Upper lobe of left lung (tissue), 6 donors: Measurements from ENCODE around the gene THOC6. TPM values are rescaled to one million over a fixed set of nuclear protein-coding genes. Genes with fewer than 3 reads are reported as not detected.

Experiments used
- ATAC-seq, 2 donors: fragments of 200-7000 bp; cut with Tn5 transposase; one replicate each; pipeline ENCODE4 v1.9.1; 2022; ENCODE audit warnings: mild to moderate bottlenecking in 2 of 2, moderate library complexity in 2 of 2; ENCODE audit not compliant: low FRiP score in 2 of 2
- DNase-seq, 2 donors: peaks; one replicate each; pipeline ENCODE4 v3.0.0-alpha.2; 2019 to 2020
- H3K27ac ChIP-seq, 4 donors: fragments of 200-600 bp; sonication (generic); one replicate each; pipeline ENCODE4 v1.5.1; 2016 to 2019
- H3K27me3 ChIP-seq, 4 donors: fragments of 200-600 bp; sonication (generic); one replicate each; pipeline ENCODE4 v1.5.1; 2017 to 2019
- H3K36me3 ChIP-seq, 4 donors: fragments of 200-600 bp; sonication (generic); one replicate each; pipeline ENCODE4 v1.5.1; 2016 to 2019
- H3K4me1 ChIP-seq, 4 donors: fragments of 200-600 bp; sonication (generic); one replicate each; pipeline ENCODE4 v1.5.1; 2018 to 2019
- H3K4me3 ChIP-seq, 4 donors: fragments of 200-600 bp; sonication (generic); one replicate each; pipeline ENCODE4 v1.5.1; 2017 to 2019; ENCODE audit warnings: mild to moderate bottlenecking in 2 of 4, moderate library complexity in 1 of 4
- H3K9me3 ChIP-seq, 4 donors: fragments of 200-600 bp; sonication (generic); one replicate each; pipeline ENCODE4 v1.5.1; 2018 to 2019
- EP300 ChIP-seq, 4 donors: sonication (generic); formaldehyde crosslinking; IDR thresholded peaks; one replicate each; pipeline ENCODE4 v1.5.1; 2017; ENCODE audit warnings: antibody characterized with exemption in 4 of 4, control low read depth in 2 of 4
- POLR2A ChIP-seq, 4 donors: fragments of 450-650 bp; IDR thresholded peaks; one replicate each; pipeline ENCODE4 v1.5.1; 2016 to 2017; ENCODE audit warnings: antibody characterized with exemption in 4 of 4, mild to moderate bottlenecking in 2 of 4
- POLR2AphosphoS5 ChIP-seq, 2 donors: sonication (generic); formaldehyde crosslinking; IDR thresholded peaks; one replicate each; pipeline ENCODE4 v1.5.1; 2017; ENCODE audit warnings: antibody characterized with exemption in 2 of 2
- WGBS, 2 donors: methylation state at CpG; one replicate each; pipeline ENCODE4 v1.1.5; 2017 to 2018; 5-methylcytosine and 5-hydroxymethylcytosine counted together
- total RNA-seq, 6 donors: library from RNA; depleted of rRNA in 4 of 6; stranded (reverse); fragments of >200 nt in 4 of 6; gene quantifications; one replicate each; pipeline versions ENCODE4 v1.1.0 to v1.2.1, GENCODE V29; 2016 to 2021
- TF ChIP-seq, protein P1 (sequence below), 6 experiments: fragments of 450-650 bp in 4 of 6; fragments of 200-600 bp in 2 of 6; sonication (generic) in 2 of 6; IDR thresholded peaks; one replicate each; pipeline ENCODE4 v1.5.1; 2016 to 2019; ENCODE audit warnings: antibody characterized with exemption in 6 of 6
- donor health status: DM: no; HTN: no; CAD: no; lungs with moderate emphysema.
- donor health status: DM: no; HTN: yes; CAD: no; lungs with severe emphysema.

The THOC6 gene
- total RNA-seq, 6 donors from 2014 or later = 18.5 to 40.8 (median 33.1) TPM

DNA sequence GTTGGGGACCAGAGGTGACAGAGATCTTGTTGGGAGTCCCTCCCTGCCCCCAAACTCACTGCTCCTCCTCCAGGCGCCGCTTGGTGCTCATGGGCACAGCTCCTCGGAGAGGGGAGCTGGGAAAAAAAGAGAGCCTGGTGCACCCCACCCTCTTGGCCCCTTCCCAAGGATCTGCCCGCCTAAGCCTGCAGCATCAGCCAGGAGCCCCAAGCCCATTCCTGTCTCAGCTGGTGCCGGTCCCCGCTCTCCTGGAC is 493 bp upstream of the THOC6 start:
- Histone ChIP-seq H3K27ac (peak overlapping the region; percentile 94 to 97 (median 97)), H3K4me1 (peaks cover 43 to 74% (median 52%) of the 10 kb centered on the region in 4 donors), H3K36me3 (peaks cover 3 to 23% (median 20%) of the 10 kb centered on the region in 4 donors), H3K9me3 (no peaks in the 10 kb centered on the region), H3K27me3 (no peaks in the 10 kb centered on the region), H3K4me3 (peak overlapping the region; percentile 57 to 91 (median 69))
- TF ChIP-seq EP300 (IDR thresholded peaks at IDR 0.05) (no peak), POLR2A (IDR thresholded peaks at IDR 0.05) (no peak), POLR2AphosphoS5 (IDR thresholded peaks at IDR 0.05) (no peak)
- TF ChIP-seq, protein P1, sequence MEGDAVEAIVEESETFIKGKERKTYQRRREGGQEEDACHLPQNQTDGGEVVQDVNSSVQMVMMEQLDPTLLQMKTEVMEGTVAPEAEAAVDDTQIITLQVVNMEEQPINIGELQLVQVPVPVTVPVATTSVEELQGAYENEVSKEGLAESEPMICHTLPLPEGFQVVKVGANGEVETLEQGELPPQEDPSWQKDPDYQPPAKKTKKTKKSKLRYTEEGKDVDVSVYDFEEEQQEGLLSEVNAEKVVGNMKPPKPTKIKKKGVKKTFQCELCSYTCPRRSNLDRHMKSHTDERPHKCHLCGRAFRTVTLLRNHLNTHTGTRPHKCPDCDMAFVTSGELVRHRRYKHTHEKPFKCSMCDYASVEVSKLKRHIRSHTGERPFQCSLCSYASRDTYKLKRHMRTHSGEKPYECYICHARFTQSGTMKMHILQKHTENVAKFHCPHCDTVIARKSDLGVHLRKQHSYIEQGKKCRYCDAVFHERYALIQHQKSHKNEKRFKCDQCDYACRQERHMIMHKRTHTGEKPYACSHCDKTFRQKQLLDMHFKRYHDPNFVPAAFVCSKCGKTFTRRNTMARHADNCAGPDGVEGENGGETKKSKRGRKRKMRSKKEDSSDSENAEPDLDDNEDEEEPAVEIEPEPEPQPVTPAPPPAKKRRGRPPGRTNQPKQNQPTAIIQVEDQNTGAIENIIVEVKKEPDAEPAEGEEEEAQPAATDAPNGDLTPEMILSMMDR (IDR thresholded peaks at IDR 0.05) = no peak
- 34 to 80% methylated on average over 2 to 6 of the region's 6 CpGs for WGBS, 2 donors
- ATAC-seq (peak in 1 of 2 donors; percentile 0), DNase-seq (no peak)

DNA sequence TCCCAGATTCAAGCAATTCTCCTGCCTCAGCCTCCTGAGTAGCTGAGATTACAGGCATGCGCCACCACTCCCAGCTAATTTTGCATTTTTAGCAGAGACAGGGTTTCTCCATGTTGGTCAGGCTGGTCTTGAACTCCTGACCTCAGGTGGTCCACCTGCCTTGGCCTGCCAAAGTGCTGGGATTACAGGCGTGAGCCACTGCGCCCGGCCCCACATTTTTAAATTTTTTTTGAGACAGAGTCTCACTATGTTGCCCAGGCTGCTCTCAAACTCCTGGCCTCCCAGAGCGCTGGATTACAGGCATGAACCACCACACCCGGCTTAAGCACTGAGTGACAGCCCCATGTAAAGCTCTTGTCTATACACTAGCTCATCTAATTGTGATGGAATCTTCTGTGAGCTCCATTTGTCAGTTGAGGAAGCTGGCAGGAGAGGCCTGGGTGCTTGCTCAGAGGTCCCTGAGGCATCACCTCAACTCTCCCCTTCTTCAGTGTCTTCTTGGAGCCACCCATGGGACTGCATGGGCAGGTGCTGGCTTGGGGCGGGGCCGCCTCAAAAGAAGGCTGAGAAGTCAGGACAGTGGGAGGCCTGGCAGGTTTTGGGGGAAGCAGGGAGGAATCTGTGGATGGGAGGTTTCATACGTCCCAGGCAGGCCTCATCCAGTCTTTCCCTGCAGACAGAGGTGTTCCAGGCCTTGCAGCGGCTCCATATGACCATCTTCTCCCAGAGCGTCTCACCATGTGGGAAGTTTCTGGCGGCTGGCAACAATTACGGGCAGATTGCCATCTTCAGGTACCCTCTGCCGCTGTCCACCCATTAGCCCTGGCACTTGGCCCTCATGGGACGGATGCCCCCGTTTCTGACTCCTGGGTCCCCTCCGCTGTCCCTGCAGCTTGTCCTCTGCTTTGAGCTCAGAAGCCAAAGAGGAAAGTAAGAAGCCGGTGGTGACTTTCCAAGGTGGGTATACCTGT is 1.5 kb downstream of the THOC6 start:
- H3K4me3 ChIP-seq = no peak overlapping the region
- WGBS, 2 donors = 95 to 96% methylated on average over 17 to 18 of the region's 18 CpGs
- H3K36me3 ChIP-seq = peaks cover 3 to 23% (median 20%) of the 10 kb centered on the region in 4 donors
- no peaks in the 10 kb centered on the region for H3K9me3 ChIP-seq
- peaks cover 0 to 12% (median 5%) of the 10 kb centered on the region in 4 donors for H3K27me3 ChIP-seq
- no peak for ATAC-seq
- peaks cover 39 to 75% (median 59%) of the 10 kb centered on the region in 4 donors for H3K4me1 ChIP-seq
- TF ChIP-seq POLR2AphosphoS5 (IDR thresholded peaks at IDR 0.05) = no peak
- TF ChIP-seq, protein P1 (IDR thresholded peaks at IDR 0.05) = no peak
- TF ChIP-seq POLR2A (IDR thresholded peaks at IDR 0.05) = no peak
- no peak overlapping the region for H3K27ac ChIP-seq
- DNase-seq = no peak

DNA sequence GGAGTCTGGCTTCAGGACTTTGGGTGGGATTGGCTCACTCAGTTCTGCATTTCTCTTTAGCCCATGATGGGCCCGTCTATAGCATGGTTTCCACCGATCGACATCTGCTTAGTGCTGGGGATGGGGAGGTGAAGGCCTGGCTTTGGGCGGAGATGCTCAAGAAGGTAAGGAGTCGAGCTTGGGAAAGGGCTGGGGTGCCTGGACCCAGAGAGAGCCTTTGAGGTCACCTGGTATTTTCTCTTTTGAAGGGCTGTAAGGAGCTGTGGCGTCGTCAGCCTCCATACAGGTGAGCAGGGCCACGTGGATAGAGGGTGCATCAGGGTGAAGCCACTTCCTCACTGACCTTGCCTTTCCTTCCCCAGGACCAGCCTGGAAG is 2.2 kb downstream of the THOC6 start:
- TF ChIP-seq EP300 (IDR thresholded peaks at IDR 0.05) = no peak
- no peak for TF ChIP-seq POLR2A (IDR thresholded peaks at IDR 0.05)
- TF ChIP-seq, protein P1 (IDR thresholded peaks at IDR 0.05) = no peak
- Histone ChIP-seq H3K4me1 (peaks cover 39 to 69% (median 54%) of the 10 kb centered on the region in 4 donors), H3K27ac (no peak overlapping the region), H3K9me3 (no peaks in the 10 kb centered on the region), H3K27me3 (peaks cover 0 to 15% (median 6%) of the 10 kb centered on the region in 4 donors), H3K36me3 (peaks cover 3 to 23% (median 20%) of the 10 kb centered on the region in 4 donors), H3K4me3 (no peak overlapping the region)
- ATAC-seq (no peak), DNase-seq (no peak)
- 90 to 95% methylated on average over 8 of the region's 8 CpGs for WGBS, 2 donors

- TF ChIP-seq POLR2A (IDR thresholded peaks at IDR 0.05) (no peak), EP300 (IDR thresholded peaks at IDR 0.05) (no peak), POLR2AphosphoS5 (IDR thresholded peaks at IDR 0.05) (no peak)
- TF ChIP-seq, protein P1 (IDR thresholded peaks at IDR 0.05) = no peak
- DNase-seq = peak in 1 of 2 donors; percentile 77
- Histone ChIP-seq H3K4me3 (no peak overlapping the region), H3K36me3 (peaks cover 3 to 22% (median 19%) of the 10 kb centered on the region in 4 donors), H3K27ac (no peak overlapping the region), H3K9me3 (no peaks in the 10 kb centered on the region), H3K27me3 (peaks cover 0 to 15% (median 8%) of the 10 kb centered on the region in 4 donors), H3K4me1 (peaks cover 34 to 60% (median 50%) of the 10 kb centered on the region in 4 donors)
- 94 to 96% methylated on average over 18 to 23 of the region's 24 CpGs for whole genome bisulfite sequencing, 2 donors
- ATAC-seq = no peak
Measured at GRCh38 chr16:3026609-3027488, 3.0 kb downstream of the THOC6 start.
